SK-N-SH (cell line): ENCODE data around the gene RBM24. TPM values are rescaled to one million over a fixed set of nuclear protein-coding genes. Genes with fewer than 3 reads are reported as not detected.

Experiments
- CTCF ChIA-PET: fragments of 300-600, 350-600 bp; formaldehyde crosslinking; extraction: SDS; loops from one replicate; lab custom pipeline; 2021; lab: Yijun Ruan, JAX
- POLR2A ChIA-PET: fragments of 350-600 bp; sonication (Branson Sonifier 250); formaldehyde crosslinking; extraction: SDS; loops from one replicate; lab custom pipeline; 2020; ENCODE audit warnings: antibody characterized with exemption, inconsistent platforms; lab: Yijun Ruan, JAX
- DNase-seq: peaks from one replicate; pipeline ENCODE4 v3.0.0; 2012
- H2AFZ ChIP-seq: fragments of 200-600 bp; sonication (generic); 2 replicates; pipeline ENCODE4 v1.8.1; 2016; ENCODE audit warnings: antibody characterized with exemption, mild to moderate bottlenecking, low read depth
- H3F3A ChIP-seq: fragments of 200-600 bp; sonication (generic); replicated peaks from 2 replicates; pipeline ENCODE3; 2016; ENCODE audit warnings: antibody characterized with exemption, mild to moderate bottlenecking; ENCODE audit not compliant: insufficient read depth
- H3K27ac ChIP-seq, 2 experiments: fragments of 200-500 bp in 1 of 2; fragments of 200-600 bp in 1 of 2; sonication (Bioruptor generic) in 1 of 2; sonication (generic), shearing (Covaris generic) in 1 of 2; 2 replicates each; pipeline versions ENCODE4 v1.5.1 to v1.6.1; 2014 to 2016; ENCODE audit warnings: low read depth in 2 of 2, inconsistent platforms in 1 of 2, low read length in 1 of 2, mild to moderate bottlenecking in 1 of 2, mixed read lengths in 1 of 2
- H3K27me3 ChIP-seq: fragments of 200-600 bp; sonication (generic), shearing (Covaris generic); 2 replicates; pipeline ENCODE4 v1.6.1; 2016; ENCODE audit warnings: mixed run types; ENCODE audit not compliant: insufficient read depth
- H3K36me3 ChIP-seq, 2 experiments: fragments of 200-500 bp in 1 of 2; fragments of 200-600 bp in 1 of 2; sonication (Bioruptor generic) in 1 of 2; sonication (generic) in 1 of 2; replicated peaks in 1 of 2; 2 replicates each; pipeline versions ENCODE3 to v1.5.1; 2014 to 2016; ENCODE audit warnings: low read length in 1 of 2, mild to moderate bottlenecking in 1 of 2; ENCODE audit not compliant: insufficient read depth in 2 of 2, control insufficient read depth in 1 of 2
- H3K4me1 ChIP-seq, 2 experiments: fragments of 200-500 bp in 1 of 2; fragments of 200-600 bp in 1 of 2; sonication (Bioruptor generic) in 1 of 2; sonication (generic), shearing (Covaris generic) in 1 of 2; 2 replicates each; pipeline versions ENCODE4 v1.5.1 to v1.6.1; 2014 to 2016; ENCODE audit warnings: low read depth in 1 of 2, low read length in 1 of 2, mixed run types in 1 of 2; ENCODE audit not compliant: insufficient read depth in 2 of 2, control insufficient read depth in 1 of 2
- H3K4me2 ChIP-seq: fragments of 200-600 bp; sonication (generic), shearing (Covaris generic); 2 replicates; pipeline ENCODE4 v1.6.1; 2017; ENCODE audit warnings: mixed run types
- H3K4me3 ChIP-seq, 2 experiments: fragments of 200-500 bp in 1 of 2; fragments of 200-600 bp in 1 of 2; sonication (Bioruptor generic) in 1 of 2; sonication (generic), shearing (Covaris generic) in 1 of 2; 2 replicates each; pipeline versions ENCODE4 v1.5.1 to v1.8.1; 2014 to 2016; ENCODE audit warnings: low read depth in 2 of 2, inconsistent platforms in 1 of 2, low read length in 1 of 2, mild to moderate bottlenecking in 1 of 2, mixed read lengths in 1 of 2, moderate library complexity in 1 of 2
- H3K79me2 ChIP-seq: fragments of 200-600 bp; sonication (generic); 2 replicates; pipeline ENCODE4 v1.8.1; 2017; ENCODE audit warnings: mild to moderate bottlenecking; ENCODE audit not compliant: insufficient read depth
- H3K9ac ChIP-seq: fragments of 200-600 bp; sonication (generic); 2 replicates; pipeline ENCODE4 v1.6.1; 2017; ENCODE audit warnings: mixed run types
- H3K9me2 ChIP-seq: fragments of 200-600 bp; sonication (generic); 2 replicates; pipeline ENCODE4 v1.6.1; 2017; ENCODE audit warnings: mixed run types
- H3K9me3 ChIP-seq: fragments of 200-600 bp; sonication (generic); 2 replicates; pipeline ENCODE4 v1.6.1; 2017; ENCODE audit warnings: mixed run types, mild to moderate bottlenecking, moderate library complexity
- H4K20me1 ChIP-seq: fragments of 200-600 bp; sonication (generic); 2 replicates; pipeline ENCODE4 v1.6.1; 2017; ENCODE audit warnings: mild to moderate bottlenecking, mixed run types; ENCODE audit not compliant: insufficient read depth
- ELF1 ChIP-seq: IDR thresholded peaks from 2 replicates; pipeline ENCODE4 v1.4.0; 2012
- EP300 ChIP-seq, 2 experiments: IDR thresholded peaks; 2 replicates each; pipeline versions ENCODE4 v1.4.0 to v1.6.1; 2012; ENCODE audit warnings: borderline replicate concordance in 1 of 2, low read depth in 1 of 2, low read length in 1 of 2
- EZH2phosphoT487 ChIP-seq: fragments of 200-600 bp; sonication (generic); IDR thresholded peaks from 2 replicates; pipeline ENCODE4 v1.6.1; 2017; ENCODE audit warnings: low read depth, mixed run types, mild to moderate bottlenecking, antibody characterized with exemption, moderate library complexity, borderline replicate concordance
- FOXJ3 ChIP-seq: sonication (generic); formaldehyde crosslinking; IDR thresholded peaks from 2 replicates; pipeline ENCODE4 v1.5.1; 2020; ENCODE audit warnings: mild to moderate bottlenecking, missing genetic modification reagents
- JUND ChIP-seq: IDR thresholded peaks from 2 replicates; pipeline ENCODE4 v1.4.0; 2012
- MEF2A ChIP-seq: IDR thresholded peaks from 2 replicates; pipeline ENCODE4 v1.4.0; 2012; ENCODE audit warnings: low read depth, borderline replicate concordance
- POLR2AphosphoS5 ChIP-seq: IDR thresholded peaks from 2 replicates; pipeline ENCODE4 v1.6.1; 2012; ENCODE audit warnings: low read depth, low read length
- RFX5 ChIP-seq: IDR thresholded peaks from 2 replicates; pipeline ENCODE4 v1.6.1; 2012; ENCODE audit warnings: mild to moderate bottlenecking, improper control_type of control experiment, low read length
- RXRA ChIP-seq: IDR thresholded peaks from 2 replicates; pipeline ENCODE4 v1.4.0; 2012; ENCODE audit warnings: low read depth, mild to moderate bottlenecking, borderline replicate concordance
- SIN3A ChIP-seq: IDR thresholded peaks from 2 replicates; pipeline ENCODE4 v1.6.1; 2012; ENCODE audit warnings: low read depth, mild to moderate bottlenecking, low read length, moderate library complexity, borderline replicate concordance
- SMC3 ChIP-seq: IDR thresholded peaks from 2 replicates; pipeline ENCODE4 v1.6.1; 2012; ENCODE audit warnings: low read depth, low read length, improper control_type of control experiment
- WGBS: methylation state at CpG from one replicate; pipeline ENCODE4 v1.1.6; 2017; ENCODE audit warnings: low lambda C conversion rate; 5-methylcytosine and 5-hydroxymethylcytosine counted together
- polyA plus RNA-seq, 3 experiments: library from polyadenylated mRNA; depleted of rRNA; stranded (reverse); fragments of >200 nt; gene quantifications; 2 replicates each; pipeline ENCODE4 v1.2.3, GENCODE V29; 2012
- TF ChIP-seq, protein P1 (sequence below): IDR thresholded peaks from 2 replicates; pipeline ENCODE4 v1.4.0; 2012; ENCODE audit warnings: low read depth, borderline replicate concordance
- TF ChIP-seq, protein P2 (sequence below): fragments of 200-600 bp; sonication (generic); IDR thresholded peaks from 2 replicates; pipeline ENCODE4 v1.6.1; 2017; ENCODE audit warnings: antibody characterized with exemption, mild to moderate bottlenecking, moderate library complexity
- TF ChIP-seq, protein P3 (sequence below): IDR thresholded peaks from 2 replicates; pipeline ENCODE4; 2012
- TF ChIP-seq, protein P4 (sequence below): IDR thresholded peaks from 2 replicates; pipeline ENCODE4 v1.4.0; 2012; ENCODE audit warnings: low read depth

RBM24 gene
- polyA plus RNA-seq, 1 of the 3 experiments (the other 2 are of a cell fraction), result 0.20 TPM

DNA sequence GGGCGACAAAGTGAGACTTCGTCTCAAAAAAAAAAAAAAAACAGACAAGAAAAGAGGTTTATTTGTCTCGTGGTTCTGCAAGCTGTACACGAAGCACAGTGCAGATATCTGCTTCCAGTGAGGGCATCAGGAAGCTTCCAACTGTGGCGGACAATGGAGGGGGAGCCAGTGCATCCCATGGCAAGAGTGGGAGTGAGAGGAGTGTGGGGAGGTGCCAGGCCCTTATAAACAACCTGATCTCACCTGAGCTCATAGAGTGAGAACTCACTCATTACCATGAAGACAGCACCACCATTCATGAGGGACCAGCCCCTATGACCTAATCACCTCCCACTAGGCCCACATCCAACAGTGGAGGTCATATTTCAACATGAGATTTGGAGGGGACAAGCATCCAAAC, 19.5 kb downstream of the RBM24 start:
- H4K20me1 ChIP-seq, result no peaks in the 10 kb centered on the region
- H3K4me1 ChIP-seq, result no peaks in the 10 kb centered on the region
- CTCF ChIA-PET, result no interaction called here
- H3K27me3 ChIP-seq, result no peaks in the 10 kb centered on the region
- no peaks in the 10 kb centered on the region for H3F3A ChIP-seq
- H2AFZ ChIP-seq, result no peak overlapping the region
- POLR2A ChIA-PET, result no interaction called here
- H3K27ac ChIP-seq, result no peak overlapping the region
- H3K9ac ChIP-seq, result no peak overlapping the region
- no peaks in the 10 kb centered on the region for H3K79me2 ChIP-seq
- no peak overlapping the region for H3K4me2 ChIP-seq
- TF ChIP-seq, protein P1, sequence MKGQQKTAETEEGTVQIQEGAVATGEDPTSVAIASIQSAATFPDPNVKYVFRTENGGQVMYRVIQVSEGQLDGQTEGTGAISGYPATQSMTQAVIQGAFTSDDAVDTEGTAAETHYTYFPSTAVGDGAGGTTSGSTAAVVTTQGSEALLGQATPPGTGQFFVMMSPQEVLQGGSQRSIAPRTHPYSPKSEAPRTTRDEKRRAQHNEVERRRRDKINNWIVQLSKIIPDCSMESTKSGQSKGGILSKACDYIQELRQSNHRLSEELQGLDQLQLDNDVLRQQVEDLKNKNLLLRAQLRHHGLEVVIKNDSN, result no peak
- no peak for TF ChIP-seq MEF2A
- TF ChIP-seq EZH2phosphoT487, result no peak
- no peak for TF ChIP-seq SMC3
- TF ChIP-seq JUND, result no peak
- TF ChIP-seq POLR2AphosphoS5, result no peak
- no peak for TF ChIP-seq RFX5
- TF ChIP-seq RXRA, result no peak
- no peak for TF ChIP-seq SIN3A
- TF ChIP-seq ELF1, result no peak
- no peak for TF ChIP-seq EP300 (IDR thresholded peaks at IDR 0.05; ENCODE audit: borderline replicate concordance in 1 of 2, low read depth in 1 of 2, low read length in 1 of 2)
- TF ChIP-seq, protein P2, sequence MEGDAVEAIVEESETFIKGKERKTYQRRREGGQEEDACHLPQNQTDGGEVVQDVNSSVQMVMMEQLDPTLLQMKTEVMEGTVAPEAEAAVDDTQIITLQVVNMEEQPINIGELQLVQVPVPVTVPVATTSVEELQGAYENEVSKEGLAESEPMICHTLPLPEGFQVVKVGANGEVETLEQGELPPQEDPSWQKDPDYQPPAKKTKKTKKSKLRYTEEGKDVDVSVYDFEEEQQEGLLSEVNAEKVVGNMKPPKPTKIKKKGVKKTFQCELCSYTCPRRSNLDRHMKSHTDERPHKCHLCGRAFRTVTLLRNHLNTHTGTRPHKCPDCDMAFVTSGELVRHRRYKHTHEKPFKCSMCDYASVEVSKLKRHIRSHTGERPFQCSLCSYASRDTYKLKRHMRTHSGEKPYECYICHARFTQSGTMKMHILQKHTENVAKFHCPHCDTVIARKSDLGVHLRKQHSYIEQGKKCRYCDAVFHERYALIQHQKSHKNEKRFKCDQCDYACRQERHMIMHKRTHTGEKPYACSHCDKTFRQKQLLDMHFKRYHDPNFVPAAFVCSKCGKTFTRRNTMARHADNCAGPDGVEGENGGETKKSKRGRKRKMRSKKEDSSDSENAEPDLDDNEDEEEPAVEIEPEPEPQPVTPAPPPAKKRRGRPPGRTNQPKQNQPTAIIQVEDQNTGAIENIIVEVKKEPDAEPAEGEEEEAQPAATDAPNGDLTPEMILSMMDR, result no peak
- TF ChIP-seq, protein P3, sequence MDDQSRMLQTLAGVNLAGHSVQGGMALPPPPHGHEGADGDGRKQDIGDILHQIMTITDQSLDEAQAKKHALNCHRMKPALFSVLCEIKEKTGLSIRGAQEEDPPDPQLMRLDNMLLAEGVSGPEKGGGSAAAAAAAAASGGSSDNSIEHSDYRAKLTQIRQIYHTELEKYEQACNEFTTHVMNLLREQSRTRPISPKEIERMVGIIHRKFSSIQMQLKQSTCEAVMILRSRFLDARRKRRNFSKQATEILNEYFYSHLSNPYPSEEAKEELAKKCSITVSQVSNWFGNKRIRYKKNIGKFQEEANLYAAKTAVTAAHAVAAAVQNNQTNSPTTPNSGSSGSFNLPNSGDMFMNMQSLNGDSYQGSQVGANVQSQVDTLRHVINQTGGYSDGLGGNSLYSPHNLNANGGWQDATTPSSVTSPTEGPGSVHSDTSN, result no peak
- TF ChIP-seq, protein P4, sequence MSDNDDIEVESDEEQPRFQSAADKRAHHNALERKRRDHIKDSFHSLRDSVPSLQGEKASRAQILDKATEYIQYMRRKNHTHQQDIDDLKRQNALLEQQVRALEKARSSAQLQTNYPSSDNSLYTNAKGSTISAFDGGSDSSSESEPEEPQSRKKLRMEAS, result no peak
- TF ChIP-seq FOXJ3 (CRISPR knock-in tag), result no peak
- TF ChIP-seq, all 33 proteins: peak for 0
- Histone ChIP-seq H3K4me3 (no peak overlapping the region), H3K36me3 (no peaks in the 10 kb centered on the region), H3K9me3 (no peaks in the 10 kb centered on the region), H3K9me2 (no peaks in the 10 kb centered on the region)
- 71% methylated on average over 5 of the region's 5 CpGs for WGBS
- DNase-seq, result no peak

DNA sequence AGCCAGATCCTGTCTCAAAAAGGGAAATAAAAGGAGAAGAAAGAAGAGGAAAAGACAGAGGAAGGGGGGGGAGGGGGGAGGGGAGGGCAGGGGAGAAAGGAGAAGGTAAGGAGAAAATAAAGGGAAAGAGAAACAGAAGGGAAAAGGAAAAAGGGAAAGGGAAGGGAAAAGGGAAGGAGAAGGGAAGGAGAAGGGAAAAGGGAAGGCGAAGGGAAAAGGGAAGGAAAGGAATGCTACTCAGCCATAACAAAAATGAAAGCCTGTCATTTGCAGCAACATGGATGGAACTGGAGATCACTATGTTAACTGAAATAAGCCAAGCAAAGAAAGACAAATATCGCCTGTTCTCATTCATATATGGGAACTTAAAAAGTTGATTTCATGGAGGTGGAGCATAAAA, 22.3 kb downstream of the RBM24 start:
- no peaks in the 10 kb centered on the region for H3K9me2 ChIP-seq
- no peaks in the 10 kb centered on the region for H3K9me3 ChIP-seq
- ChIA-PET CTCF (no interaction called here), POLR2A (no interaction called here)
- H3K9ac ChIP-seq, result no peak overlapping the region
- no peaks in the 10 kb centered on the region for H3K79me2 ChIP-seq
- no peaks in the 10 kb centered on the region for H3K27me3 ChIP-seq
- no peaks in the 10 kb centered on the region for H4K20me1 ChIP-seq
- 80% methylated on average over 2 of the region's 2 CpGs for WGBS
- TF ChIP-seq, protein P3, result no peak
- DNase-seq, result no peak
- no peak overlapping the region for H3K4me3 ChIP-seq
- H3K4me2 ChIP-seq, result no peak overlapping the region
- no peaks in the 10 kb centered on the region for H3K4me1 ChIP-seq
- H2AFZ ChIP-seq, result no peak overlapping the region
- H3K36me3 ChIP-seq, result no peaks in the 10 kb centered on the region
- no peak overlapping the region for H3K27ac ChIP-seq
- no peaks in the 10 kb centered on the region for H3F3A ChIP-seq
